ENCODE results near the gene GBE1.
A peak's percentile ranks its signal among the peaks of the same experiment; 100 is the strongest.

Gene GBE1

GRCh38 chr3:81699536-81700320 lies 61.7 kb downstream of the GBE1 start:
- no peak for DNase-seq (ENCODE audit: low spot score)

- no peak for DNase-seq (ENCODE audit: low spot score)
Observed at GRCh38 chr3:81696090-81696489, 65.4 kb downstream of the GBE1 start.

- DNase-seq (ENCODE audit: low spot score) = no peak
Observed at GRCh38 chr3:81695302-81695701, 66.1 kb downstream of the GBE1 start.

GRCh38 chr3:81694662-81695061 lies 66.8 kb downstream of the GBE1 start:
- DNase-seq (ENCODE audit: low spot score) = no peak

- no peak for DNase-seq (ENCODE audit: low spot score)
Observed at GRCh38 chr3:81692766-81693165, 68.7 kb downstream of the GBE1 start.

- DNase-seq (ENCODE audit: low spot score) = no peak
Observed at GRCh38 chr3:81689617-81690016, 71.8 kb downstream of the GBE1 start.

- DNase-seq (ENCODE audit: low spot score) = no peak
Observed at GRCh38 chr3:81684751-81685395, 76.6 kb downstream of the GBE1 start.

GRCh38 chr3:81676706-81677456 lies 84.6 kb downstream of the GBE1 start:
- no peak for DNase-seq (ENCODE audit: low spot score)

GRCh38 chr3:81674690-81675089 lies 86.8 kb downstream of the GBE1 start:
- no peak for DNase-seq (ENCODE audit: low spot score)

GRCh38 chr3:81668283-81668682 lies 93.2 kb downstream of the GBE1 start:
- no peak for DNase-seq (ENCODE audit: low spot score)

- DNase-seq (ENCODE audit: low spot score) = peak; percentile 6
Observed at GRCh38 chr3:81666502-81667121, 94.8 kb downstream of the GBE1 start.

- no peak for DNase-seq (ENCODE audit: low spot score)
Observed at GRCh38 chr3:81663114-81663513, 98.3 kb downstream of the GBE1 start.

GRCh38 chr3:81660036-81660435 lies 101.4 kb downstream of the GBE1 start:
- DNase-seq (ENCODE audit: low spot score) = no peak

GRCh38 chr3:81658322-81658997 lies 103.0 kb downstream of the GBE1 start:
- no peak for DNase-seq (ENCODE audit: low spot score)

- DNase-seq (ENCODE audit: low spot score) = no peak
Observed at GRCh38 chr3:81651139-81651538, 110.3 kb downstream of the GBE1 start.

- no peak for DNase-seq (ENCODE audit: low spot score)
Observed at GRCh38 chr3:81650187-81650586, 111.3 kb downstream of the GBE1 start.

- DNase-seq (ENCODE audit: low spot score) = no peak
Observed at GRCh38 chr3:81645248-81645647, 116.2 kb downstream of the GBE1 start.

GRCh38 chr3:81643721-81644120 lies 117.7 kb downstream of the GBE1 start:
- DNase-seq (ENCODE audit: low spot score) = no peak

- DNase-seq (ENCODE audit: low spot score) = no peak
Observed at GRCh38 chr3:81638480-81638879, 123.0 kb downstream of the GBE1 start.

- no peak for DNase-seq (ENCODE audit: low spot score)
Observed at GRCh38 chr3:81632659-81633058, 128.8 kb downstream of the GBE1 start.

- no peak for DNase-seq (ENCODE audit: low spot score)
Observed at GRCh38 chr3:81624756-81625155, 136.7 kb downstream of the GBE1 start.

GRCh38 chr3:81622395-81622794 lies 139.1 kb downstream of the GBE1 start:
- no peak for DNase-seq (ENCODE audit: low spot score)
